K562 (cell line): ENCODE measurements around the gene SLC7A8. TPM values are rescaled to one million over a fixed set of nuclear protein-coding genes. Genes with fewer than 3 reads are reported as not detected.
A peak's percentile ranks its signal among the peaks of the same experiment; 100 is the strongest.

Source experiments
- ATF2 ChIP-seq: sonication (generic); formaldehyde crosslinking; IDR thresholded peaks from 2 replicates; pipeline ENCODE4 v1.8.1; 2022; ENCODE audit warnings: missing genetic modification reagents
- DPF2 ChIP-seq: fragments of 450-650 bp; IDR thresholded peaks from 2 replicates; pipeline ENCODE4 v1.6.1; 2016
- EGR1 ChIP-seq: fragments of 450-650 bp; conservative IDR thresholded peaks from 2 replicates; pipeline ENCODE4 v1.6.1; 2017; ENCODE audit warnings: mild to moderate bottlenecking
- MEIS2 ChIP-seq: fragments of 450-650 bp; IDR thresholded peaks from 2 replicates; pipeline ENCODE4 v1.6.1; 2014; ENCODE audit warnings: mild to moderate bottlenecking; ENCODE audit not compliant: partially characterized antibody
- MLLT1 ChIP-seq, 2 experiments: fragments of 450-650 bp; IDR thresholded peaks; 2 replicates each; pipeline ENCODE4 v1.6.1; 2016
- NELFE ChIP-seq: IDR thresholded peaks from 2 replicates; pipeline ENCODE4 v1.6.1; 2011; ENCODE audit warnings: mild to moderate bottlenecking; ENCODE audit not compliant: insufficient read depth, insufficient read length
- PRDM10 ChIP-seq: fragments of 450-650 bp; IDR thresholded peaks from 2 replicates; pipeline ENCODE4 v1.6.1; 2018; ENCODE audit not compliant: partially characterized antibody
- SREBF2 ChIP-seq: sonication (generic); formaldehyde crosslinking; IDR thresholded peaks from 2 replicates; pipeline ENCODE4 v1.4.0; 2020; ENCODE audit warnings: mild to moderate bottlenecking, missing genetic modification reagents
- STAG1 ChIP-seq: sonication (generic); formaldehyde crosslinking; IDR thresholded peaks from 2 replicates; pipeline ENCODE4 v1.5.0; 2020; ENCODE audit warnings: missing genetic modification reagents, borderline replicate concordance
- YBX1 ChIP-seq: fragments of 450-650 bp; IDR thresholded peaks from 2 replicates; pipeline ENCODE4 v1.7.1; 2016; ENCODE audit warnings: mild to moderate bottlenecking
- ZKSCAN3 ChIP-seq: fragments of 250-450 bp; sonication (Bioruptor Pico); IDR thresholded peaks from 2 replicates; pipeline ENCODE4 v1.4.0; 2020
- ZNF696 ChIP-seq: fragments of 250-450 bp; sonication (Bioruptor Pico); conservative IDR thresholded peaks from 2 replicates; pipeline ENCODE4 v1.4.0; 2020; ENCODE audit warnings: mild to moderate bottlenecking, moderate library complexity
- polyA plus RNA-seq, 8 experiments: library from polyadenylated mRNA; depleted of rRNA in 4 of 8; stranded (reverse) in 5 of 8; unstranded in 3 of 8; fragments of >200 nt; fragmentation: Nextera tagmentation in 2 of 8; fragmentation: Illumina TruSeq in 1 of 8; extraction: Ambion mirVana in 2 of 8; extraction: Trizol in 1 of 8; gene quantifications; 2 replicates each; pipeline versions ENCODE4 v1.2.1 to v1.2.3, GENCODE V29; 2011 to 2014; ENCODE audit warnings: inconsistent platforms in 1 of 8, missing spikeins in 1 of 8
- total RNA-seq, 7 experiments: library from RNA; depleted of rRNA in 6 of 7; stranded (reverse); fragments of >200 nt in 6 of 7; fragmentation: Illumina TruSeq in 2 of 7; extraction: Trizol in 2 of 7; gene quantifications; 2 replicates each; pipeline versions ENCODE4 v1.2.1 to v1.2.3, GENCODE V29; 2011 to 2021; ENCODE audit warnings: low replicate concordance in 1 of 7
- TF ChIP-seq, protein P1 (sequence below), 2 experiments: fragments of 450-650 bp in 1 of 2; sonication (generic) in 1 of 2; formaldehyde crosslinking; conservative IDR thresholded peaks; 2 replicates each; pipeline versions ENCODE4 v1.4.0 to v1.8.1; 2020 to 2022; ENCODE audit warnings: mild to moderate bottlenecking in 1 of 2, missing genetic modification reagents in 1 of 2
- TF ChIP-seq, protein P2 (sequence below): fragments of 250-450 bp; sonication (Bioruptor Pico); IDR thresholded peaks from 2 replicates; pipeline ENCODE4 v1.8.0; 2022; ENCODE audit warnings: inconsistent platforms
- TF ChIP-seq, protein P3 (sequence below): sonication (generic); formaldehyde crosslinking; IDR thresholded peaks from 2 replicates; pipeline ENCODE4 v1.8.0; 2022; ENCODE audit warnings: mild to moderate bottlenecking, missing genetic modification reagents

The SLC7A8 gene
- total and polyA plus RNA-seq, 9 of the 15 experiments (the other 6 are each of a cell fraction or from before 2014, with no cell fraction given) = 2.0 to 33.0 (median 6.0) TPM

- TF ChIP-seq MEIS2 (peak; percentile 88), ZNF696 (CRISPR knock-in tag) (no peak), STAG1 (CRISPR knock-in tag) (no peak), ZKSCAN3 (no peak), EGR1 (0 out of 2 replicates have a peak, but pooled peaks have one; percentile 43), YBX1 (no peak), MLLT1 (IDR thresholded peaks at IDR 0.05) (peak in 1 of 2 experiments; percentile 97; a peak in 2 of 4 replicates), ATF2 (CRISPR knock-in tag) (no peak), DPF2 (peak; percentile 97), PRDM10 (peak; percentile 41), SREBF2 (no peak), NELFE (no peak)
- TF ChIP-seq, protein P1, sequence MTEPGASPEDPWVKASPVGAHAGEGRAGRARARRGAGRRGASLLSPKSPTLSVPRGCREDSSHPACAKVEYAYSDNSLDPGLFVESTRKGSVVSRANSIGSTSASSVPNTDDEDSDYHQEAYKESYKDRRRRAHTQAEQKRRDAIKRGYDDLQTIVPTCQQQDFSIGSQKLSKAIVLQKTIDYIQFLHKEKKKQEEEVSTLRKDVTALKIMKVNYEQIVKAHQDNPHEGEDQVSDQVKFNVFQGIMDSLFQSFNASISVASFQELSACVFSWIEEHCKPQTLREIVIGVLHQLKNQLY (CRISPR knock-in tag; conservative IDR thresholded peaks at IDR 0.05) = no peak
- TF ChIP-seq, protein P2, sequence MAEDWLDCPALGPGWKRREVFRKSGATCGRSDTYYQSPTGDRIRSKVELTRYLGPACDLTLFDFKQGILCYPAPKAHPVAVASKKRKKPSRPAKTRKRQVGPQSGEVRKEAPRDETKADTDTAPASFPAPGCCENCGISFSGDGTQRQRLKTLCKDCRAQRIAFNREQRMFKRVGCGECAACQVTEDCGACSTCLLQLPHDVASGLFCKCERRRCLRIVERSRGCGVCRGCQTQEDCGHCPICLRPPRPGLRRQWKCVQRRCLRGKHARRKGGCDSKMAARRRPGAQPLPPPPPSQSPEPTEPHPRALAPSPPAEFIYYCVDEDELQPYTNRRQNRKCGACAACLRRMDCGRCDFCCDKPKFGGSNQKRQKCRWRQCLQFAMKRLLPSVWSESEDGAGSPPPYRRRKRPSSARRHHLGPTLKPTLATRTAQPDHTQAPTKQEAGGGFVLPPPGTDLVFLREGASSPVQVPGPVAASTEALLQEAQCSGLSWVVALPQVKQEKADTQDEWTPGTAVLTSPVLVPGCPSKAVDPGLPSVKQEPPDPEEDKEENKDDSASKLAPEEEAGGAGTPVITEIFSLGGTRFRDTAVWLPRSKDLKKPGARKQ = no peak
- TF ChIP-seq, protein P3, sequence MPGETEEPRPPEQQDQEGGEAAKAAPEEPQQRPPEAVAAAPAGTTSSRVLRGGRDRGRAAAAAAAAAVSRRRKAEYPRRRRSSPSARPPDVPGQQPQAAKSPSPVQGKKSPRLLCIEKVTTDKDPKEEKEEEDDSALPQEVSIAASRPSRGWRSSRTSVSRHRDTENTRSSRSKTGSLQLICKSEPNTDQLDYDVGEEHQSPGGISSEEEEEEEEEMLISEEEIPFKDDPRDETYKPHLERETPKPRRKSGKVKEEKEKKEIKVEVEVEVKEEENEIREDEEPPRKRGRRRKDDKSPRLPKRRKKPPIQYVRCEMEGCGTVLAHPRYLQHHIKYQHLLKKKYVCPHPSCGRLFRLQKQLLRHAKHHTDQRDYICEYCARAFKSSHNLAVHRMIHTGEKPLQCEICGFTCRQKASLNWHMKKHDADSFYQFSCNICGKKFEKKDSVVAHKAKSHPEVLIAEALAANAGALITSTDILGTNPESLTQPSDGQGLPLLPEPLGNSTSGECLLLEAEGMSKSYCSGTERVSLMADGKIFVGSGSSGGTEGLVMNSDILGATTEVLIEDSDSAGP (CRISPR knock-in tag) = no peak
Observed at GRCh38 chr14:23112359-23113178, 70.9 kb downstream of the SLC7A8 start (continued).
